HT1080 (cell line): Measurements from ENCODE around the gene RPTOR. TPM values are rescaled to one million over a fixed set of nuclear protein-coding genes. Genes with fewer than 3 reads are reported as not detected.

ENCODE experiments used
- DNase-seq: peaks from one replicate; pipeline ENCODE4 v3.0.0-alpha.2; 2015; ENCODE audit warnings: low read depth
- total RNA-seq: library from RNA; depleted of rRNA; stranded (reverse); fragments of >200 nt; shearing (Covaris generic); gene quantifications from 2 replicates; pipeline ENCODE4 v1.2.3, GENCODE V29; 2014

The RPTOR gene
- total RNA-seq, 1 experiment from 2014 or later = 18.5 TPM

- DNase-seq = no peak
Measured at GRCh38 chr17:80584176-80584905, 39.7 kb downstream of the RPTOR start.

GRCh38 chr17:80585890-80586845 lies 41.5 kb downstream of the RPTOR start:
- no peak for DNase-seq

- DNase-seq = no peak
Measured at GRCh38 chr17:80586846-80587228, 42.2 kb downstream of the RPTOR start.

GRCh38 chr17:80588702-80589383 lies 44.2 kb downstream of the RPTOR start:
- no peak for DNase-seq

GRCh38 chr17:80591788-80592187 lies 47.1 kb downstream of the RPTOR start:
- no peak for DNase-seq

GRCh38 chr17:80592243-80592642 lies 47.6 kb downstream of the RPTOR start:
- no peak for DNase-seq

GRCh38 chr17:80593181-80593580 lies 48.5 kb downstream of the RPTOR start:
- DNase-seq = no peak

- DNase-seq = no peak
Measured at GRCh38 chr17:80594431-80595269, 50.0 kb downstream of the RPTOR start.

- DNase-seq = peak; percentile 54
Measured at GRCh38 chr17:80596760-80597608, 52.3 kb downstream of the RPTOR start.

- DNase-seq = no peak
Measured at GRCh38 chr17:80598813-80599545, 54.3 kb downstream of the RPTOR start.

GRCh38 chr17:80599546-80600305 lies 55.1 kb downstream of the RPTOR start:
- no peak for DNase-seq

- DNase-seq = no peak
Measured at GRCh38 chr17:80601146-80601545, 56.5 kb downstream of the RPTOR start.

GRCh38 chr17:80603396-80603795 lies 58.8 kb downstream of the RPTOR start:
- no peak for DNase-seq

GRCh38 chr17:80604009-80604669 lies 59.5 kb downstream of the RPTOR start:
- DNase-seq = no peak

GRCh38 chr17:80604670-80605010 lies 60.0 kb downstream of the RPTOR start:
- DNase-seq = no peak

- peak; percentile 32 for DNase-seq
Measured at GRCh38 chr17:80605326-80606066, 60.9 kb downstream of the RPTOR start.

GRCh38 chr17:80608326-80608725 lies 63.7 kb downstream of the RPTOR start:
- DNase-seq = no peak
